HEK293T (cell line): ENCODE results near the gene DOHH.

Experiments used
- ELF4 ChIP-seq: fragments of 450-650 bp; IDR thresholded peaks from 2 replicates; pipeline ENCODE4 v1.6.1; 2017; ENCODE audit warnings: antibody characterized with exemption
- FOXK2 ChIP-seq: fragments of 450-650 bp; IDR thresholded peaks from 2 replicates; pipeline ENCODE4 v1.6.1; 2016; ENCODE audit warnings: mild to moderate bottlenecking
- NFRKB ChIP-seq: fragments of 450-650 bp; IDR thresholded peaks from 2 replicates; pipeline ENCODE4 v1.6.1; 2016; ENCODE audit warnings: mild to moderate bottlenecking, moderate library complexity
- SP1 ChIP-seq: fragments of 450-650 bp; IDR thresholded peaks from 2 replicates; pipeline ENCODE4 v1.6.1; 2017
- TF ChIP-seq, protein P1 (sequence below): fragments of 450-650 bp; IDR thresholded peaks from 2 replicates; pipeline ENCODE4 v1.6.1; 2016

- TF ChIP-seq ELF4 (no peak), SP1 (no peak), FOXK2 (no peak), NFRKB (no peak)
- TF ChIP-seq, protein P1, sequence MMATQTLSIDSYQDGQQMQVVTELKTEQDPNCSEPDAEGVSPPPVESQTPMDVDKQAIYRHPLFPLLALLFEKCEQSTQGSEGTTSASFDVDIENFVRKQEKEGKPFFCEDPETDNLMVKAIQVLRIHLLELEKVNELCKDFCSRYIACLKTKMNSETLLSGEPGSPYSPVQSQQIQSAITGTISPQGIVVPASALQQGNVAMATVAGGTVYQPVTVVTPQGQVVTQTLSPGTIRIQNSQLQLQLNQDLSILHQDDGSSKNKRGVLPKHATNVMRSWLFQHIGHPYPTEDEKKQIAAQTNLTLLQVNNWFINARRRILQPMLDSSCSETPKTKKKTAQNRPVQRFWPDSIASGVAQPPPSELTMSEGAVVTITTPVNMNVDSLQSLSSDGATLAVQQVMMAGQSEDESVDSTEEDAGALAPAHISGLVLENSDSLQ: no peak
Observed at GRCh38 chr19:3509566-3509989, 9.1 kb upstream of the DOHH start.
